MM.1S (cell line): ENCODE results near the gene ECT2L.

Source experiments
- DNase-seq: peaks from one replicate; pipeline ENCODE4 v3.0.0-alpha.2; 2015
- H2AFZ ChIP-seq: fragments of 300-600 bp; sonication (generic); 2 replicates; pipeline ENCODE4 v1.6.0; 2016; ENCODE audit warnings: antibody characterized with exemption, low read length
- H3F3A ChIP-seq: fragments of 300-600 bp; sonication (generic); 2 replicates; pipeline ENCODE4 v1.6.1; 2016; ENCODE audit warnings: mild to moderate bottlenecking, antibody characterized with exemption, low read length, moderate library complexity, mixed read lengths; ENCODE audit not compliant: insufficient read depth
- H3K27ac ChIP-seq: fragments of 300-600 bp; sonication (generic); 2 replicates; pipeline ENCODE4 v1.5.1; 2016; ENCODE audit warnings: mild to moderate bottlenecking, low read length
- H3K27me3 ChIP-seq: fragments of 300-600 bp; sonication (generic); replicated peaks from 2 replicates; pipeline ENCODE4 v1.6.0; 2016; ENCODE audit warnings: low read length; ENCODE audit not compliant: insufficient read depth
- H3K36me3 ChIP-seq: fragments of 300-600 bp; sonication (generic); replicated peaks from 2 replicates; pipeline ENCODE4 v1.6.1; 2016; ENCODE audit warnings: mild to moderate bottlenecking, low read length, mixed read lengths; ENCODE audit not compliant: insufficient read depth
- H3K4me1 ChIP-seq: fragments of 300-600 bp; sonication (generic); 2 replicates; pipeline ENCODE4 v1.6.1; 2016; ENCODE audit warnings: low read length, mixed read lengths
- H3K4me2 ChIP-seq: fragments of 300-600 bp; sonication (generic); 2 replicates; pipeline ENCODE4 v1.6.0; 2016; ENCODE audit warnings: low read depth, low read length
- H3K4me3 ChIP-seq: fragments of 300-600 bp; sonication (generic); 2 replicates; pipeline ENCODE4 v1.5.1; 2016; ENCODE audit warnings: low read length, mixed read lengths
- H3K79me2 ChIP-seq: fragments of 300-600 bp; sonication (generic); 2 replicates; pipeline ENCODE4 v1.6.1; 2016; ENCODE audit warnings: mixed run types, low read length, mixed read lengths
- H3K9ac ChIP-seq: fragments of 300-600 bp; sonication (generic); 2 replicates; pipeline ENCODE4 v1.6.1; 2016; ENCODE audit warnings: low read length, mixed read lengths
- H3K9me2 ChIP-seq: fragments of 300-600 bp; sonication (generic); replicated peaks from 2 replicates; pipeline ENCODE4 v1.6.1; 2016; ENCODE audit warnings: mild to moderate bottlenecking, low read length, mixed read lengths; ENCODE audit not compliant: insufficient read depth
- H3K9me3 ChIP-seq: fragments of 300-600 bp; sonication (generic); replicated peaks from 2 replicates; pipeline ENCODE4 v1.6.1; 2016; ENCODE audit warnings: mild to moderate bottlenecking, low read length, mixed read lengths; ENCODE audit not compliant: insufficient read depth
- H4K20me1 ChIP-seq: fragments of 300-600 bp; sonication (generic); 2 replicates; pipeline ENCODE4 v1.6.1; 2016; ENCODE audit warnings: mild to moderate bottlenecking, low read length, moderate library complexity, mixed read lengths; ENCODE audit not compliant: insufficient read depth
- EZH2 ChIP-seq: fragments of 300-600 bp; sonication (generic); optimal IDR thresholded peaks from 2 replicates; pipeline ENCODE3; 2017; ENCODE audit warnings: low read depth, mild to moderate bottlenecking, antibody characterized with exemption, low read length, mixed read lengths
- EZH2phosphoT487 ChIP-seq: fragments of 300-600 bp; sonication (generic); IDR thresholded peaks from 2 replicates; pipeline ENCODE4 v1.6.1; 2018; ENCODE audit warnings: antibody characterized with exemption, low read length
- TF ChIP-seq, protein P1 (sequence below): fragments of 300-600 bp; sonication (generic); IDR thresholded peaks from 2 replicates; pipeline ENCODE4 v1.5.1; 2016; ENCODE audit warnings: antibody characterized with exemption, low read length, mixed read lengths

ECT2L gene

DNA sequence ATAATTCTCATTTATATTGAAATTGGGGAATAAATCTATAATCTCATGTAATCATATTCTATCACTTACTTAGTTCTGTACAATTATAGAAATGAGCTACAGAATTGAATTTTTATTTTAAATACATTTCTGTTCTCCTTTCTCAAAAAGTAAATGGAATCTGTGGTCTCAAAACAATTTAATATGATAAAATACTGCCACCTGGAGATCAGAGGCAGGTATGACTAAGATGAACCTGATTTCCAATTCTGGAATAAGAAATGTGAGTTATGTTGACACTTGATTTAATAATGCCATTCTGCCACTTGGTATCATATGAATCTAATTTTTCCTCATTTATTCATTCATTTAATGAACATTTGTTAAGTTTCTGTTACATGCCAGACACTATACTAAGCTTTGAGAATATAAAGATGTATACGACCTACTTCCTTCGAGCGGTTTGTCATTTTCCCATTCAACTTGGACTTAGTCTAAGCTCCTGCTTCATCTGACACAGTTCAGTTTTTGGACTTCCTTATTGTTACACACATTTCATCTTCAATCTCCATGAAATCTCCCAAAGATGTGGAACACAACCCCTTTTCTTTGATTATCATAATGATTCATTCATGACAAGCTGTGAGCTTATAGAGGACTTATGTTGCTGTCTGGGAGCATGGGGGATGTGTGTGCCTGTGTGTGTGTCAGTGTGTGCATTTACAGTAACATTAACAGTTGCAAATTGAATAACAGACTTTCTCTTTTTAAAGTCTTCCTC is 29.8 kb upstream of the ECT2L start:
- H3K4me2 ChIP-seq: no peak overlapping the region
- H3K9me2 ChIP-seq: no peaks in the 10 kb centered on the region
- no peaks in the 10 kb centered on the region for H4K20me1 ChIP-seq
- peak; percentile 61 for DNase-seq
- no peak overlapping the region for H3K27ac ChIP-seq
- H3F3A ChIP-seq: no peaks in the 10 kb centered on the region
- no peaks in the 10 kb centered on the region for H3K79me2 ChIP-seq
- no peaks in the 10 kb centered on the region for H3K9me3 ChIP-seq
- H3K36me3 ChIP-seq: no peaks in the 10 kb centered on the region
- H2AFZ ChIP-seq: peak overlapping the region; percentile 16; the same call in 1 of the 2 replicates
- H3K27me3 ChIP-seq: no peaks in the 10 kb centered on the region
- no peaks in the 10 kb centered on the region for H3K4me1 ChIP-seq
- H3K4me3 ChIP-seq: no peak overlapping the region
- no peak overlapping the region for H3K9ac ChIP-seq
- TF ChIP-seq EZH2: no peak
- TF ChIP-seq, protein P1, sequence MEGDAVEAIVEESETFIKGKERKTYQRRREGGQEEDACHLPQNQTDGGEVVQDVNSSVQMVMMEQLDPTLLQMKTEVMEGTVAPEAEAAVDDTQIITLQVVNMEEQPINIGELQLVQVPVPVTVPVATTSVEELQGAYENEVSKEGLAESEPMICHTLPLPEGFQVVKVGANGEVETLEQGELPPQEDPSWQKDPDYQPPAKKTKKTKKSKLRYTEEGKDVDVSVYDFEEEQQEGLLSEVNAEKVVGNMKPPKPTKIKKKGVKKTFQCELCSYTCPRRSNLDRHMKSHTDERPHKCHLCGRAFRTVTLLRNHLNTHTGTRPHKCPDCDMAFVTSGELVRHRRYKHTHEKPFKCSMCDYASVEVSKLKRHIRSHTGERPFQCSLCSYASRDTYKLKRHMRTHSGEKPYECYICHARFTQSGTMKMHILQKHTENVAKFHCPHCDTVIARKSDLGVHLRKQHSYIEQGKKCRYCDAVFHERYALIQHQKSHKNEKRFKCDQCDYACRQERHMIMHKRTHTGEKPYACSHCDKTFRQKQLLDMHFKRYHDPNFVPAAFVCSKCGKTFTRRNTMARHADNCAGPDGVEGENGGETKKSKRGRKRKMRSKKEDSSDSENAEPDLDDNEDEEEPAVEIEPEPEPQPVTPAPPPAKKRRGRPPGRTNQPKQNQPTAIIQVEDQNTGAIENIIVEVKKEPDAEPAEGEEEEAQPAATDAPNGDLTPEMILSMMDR: peak; percentile 58

- H3K4me2 ChIP-seq: no peak overlapping the region
These were observed 26.7 kb upstream of the ECT2L start for GRCh38 chr6:138769102-138769676.

GRCh38 chr6:138772596-138773176 is 23.2 kb upstream of the ECT2L start:
- no peaks in the 10 kb centered on the region for H3K9me2 ChIP-seq
- peak overlapping the region; percentile 91 for H3K4me3 ChIP-seq
- H3K36me3 ChIP-seq: no peaks in the 10 kb centered on the region
- peak overlapping the region; percentile 83; the same call in 1 of the 2 replicates for H3K27ac ChIP-seq
- peaks cover 4% of the 10 kb centered on the region; the same call in 1 of the 2 replicates for H3F3A ChIP-seq
- H3K9me3 ChIP-seq: no peaks in the 10 kb centered on the region
- no peaks in the 10 kb centered on the region for H3K27me3 ChIP-seq
- TF ChIP-seq EZH2 (no peak), EZH2phosphoT487 (no peak)
- TF ChIP-seq, protein P1: no peak
- peak overlapping the region; percentile 72 for H3K9ac ChIP-seq
- DNase-seq: no peak
- peaks cover 8% of the 10 kb centered on the region; the same call in 1 of the 2 replicates for H3K79me2 ChIP-seq
- H2AFZ ChIP-seq: peak overlapping the region; percentile 96
- no peaks in the 10 kb centered on the region for H4K20me1 ChIP-seq
- H3K4me1 ChIP-seq: peaks cover 6% of the 10 kb centered on the region; the same call in 1 of the 2 replicates
- H3K4me2 ChIP-seq: peak overlapping the region; percentile 81

More at GRCh38 chr6:138769102-138769676, 26.7 kb upstream of the ECT2L start:
- Histone ChIP-seq H3K27me3 (no peaks in the 10 kb centered on the region), H3K4me1 (peaks cover 1% of the 10 kb centered on the region; the same call in 1 of the 2 replicates), H2AFZ (no peak overlapping the region), H4K20me1 (no peaks in the 10 kb centered on the region), H3K4me3 (no peak overlapping the region), H3K79me2 (peaks cover 5% of the 10 kb centered on the region; the same call in 1 of the 2 replicates), H3K9me3 (no peaks in the 10 kb centered on the region), H3K9me2 (no peaks in the 10 kb centered on the region), H3K36me3 (no peaks in the 10 kb centered on the region), H3K9ac (no peak overlapping the region), H3K27ac (no peak overlapping the region), H3F3A (peaks cover 4% of the 10 kb centered on the region; the same call in 1 of the 2 replicates)
- TF ChIP-seq EZH2phosphoT487: no peak
- TF ChIP-seq, protein P1: no peak
- no peak for TF ChIP-seq EZH2
- no peak for DNase-seq
